DOHH2 (cell line): ENCODE data around the gene ENPP6.

Source experiments
- CTCF ChIP-seq: fragments of 200-600 bp; sonication (generic); IDR thresholded peaks from one replicate; pipeline ENCODE4 v1.5.1; 2014; ENCODE audit warnings: antibody characterized with exemption, mild to moderate bottlenecking, low read depth, low read length; ENCODE audit not compliant: poor library complexity, severe bottlenecking
- EZH2phosphoT487 ChIP-seq: fragments of 200-600 bp; sonication (generic); IDR thresholded peaks from 2 replicates; pipeline ENCODE4 v1.6.1; 2017; ENCODE audit warnings: borderline replicate concordance, mild to moderate bottlenecking, antibody characterized with exemption, low read length, moderate library complexity, mixed read lengths

GRCh38 chr4:184147858-184148737 lies 69.6 kb downstream of the ENPP6 start:
- TF ChIP-seq CTCF: no peak
- no peak for TF ChIP-seq EZH2phosphoT487
